Ammon's horn (tissue), 1 donor: Measurements from ENCODE around the gene ARPC5L.
"Not testable (repeated sequence)": the region's sequence is repeated elsewhere in the genome, so short reads cannot be mapped to it uniquely, and the experiment has no call there.

Experiments used
- DNase-seq: peaks from one replicate; pipeline ENCODE4 v3.0.0-alpha.2; 2016; ENCODE audit warnings: low spot score

ARPC5L gene

DNA sequence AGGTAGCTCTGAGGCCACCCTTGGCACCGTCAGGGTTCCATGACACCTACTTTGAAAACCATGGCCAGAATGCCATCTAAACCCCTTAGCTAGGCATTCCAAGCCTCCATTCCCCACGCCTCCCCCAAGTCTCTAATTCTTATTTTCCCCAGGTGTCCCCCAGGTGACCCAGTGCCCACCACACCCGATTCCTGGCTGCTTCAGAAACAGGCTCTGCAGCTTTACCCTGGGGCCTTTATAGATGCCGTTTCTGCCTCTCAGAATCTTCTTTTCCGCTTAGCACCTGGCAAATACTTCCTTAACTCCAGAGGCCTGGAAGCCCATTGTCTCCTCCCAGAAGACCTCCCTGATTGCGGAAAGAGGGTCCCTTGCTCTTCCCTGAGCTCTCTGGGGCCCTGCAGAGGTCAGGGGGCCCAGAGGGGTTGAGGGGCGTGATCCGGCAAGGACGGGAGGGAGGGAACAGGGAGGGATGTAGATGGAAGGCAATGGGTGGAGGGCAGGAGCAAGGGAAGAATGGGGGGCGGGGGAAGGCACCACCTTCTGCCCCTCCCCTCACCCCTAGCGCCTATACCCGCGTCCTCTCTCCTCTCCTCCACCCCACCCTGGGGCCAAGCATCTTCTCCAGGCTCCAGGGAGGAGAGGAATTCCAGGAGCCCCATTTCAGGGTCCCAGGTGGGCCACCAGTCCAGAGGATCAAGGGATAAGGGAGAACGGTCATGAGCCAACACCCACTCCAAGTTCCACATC is 20.7 kb upstream of the ARPC5L start:
- DNase-seq: no peak

DNA sequence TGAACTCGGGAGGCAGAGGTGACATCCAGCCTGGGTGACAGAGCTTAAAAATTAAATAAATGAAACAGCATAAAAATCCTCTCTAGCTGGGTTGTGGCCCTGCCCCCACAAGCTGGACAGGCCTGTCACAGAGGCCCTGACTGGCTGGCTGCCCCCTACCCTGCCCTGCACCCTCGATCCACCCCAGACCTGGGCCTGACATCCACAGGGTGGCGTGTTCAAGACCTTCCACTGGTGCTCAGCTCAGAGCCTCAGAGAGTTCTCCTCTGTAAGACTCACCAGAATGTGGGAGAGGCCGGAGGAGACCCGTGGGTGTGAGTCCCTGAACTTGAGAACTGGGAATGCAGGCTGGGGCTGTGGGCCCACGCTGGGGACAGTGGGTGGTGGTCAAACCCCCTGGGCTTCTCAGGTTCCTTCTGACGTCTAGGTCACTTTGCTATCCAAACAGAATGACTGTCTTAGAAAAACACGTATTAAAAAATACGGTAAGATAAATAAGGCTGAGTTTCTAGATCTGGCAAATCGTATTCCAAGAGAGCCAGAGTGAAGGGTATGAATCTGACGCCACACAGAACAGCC is 18.4 kb upstream of the ARPC5L start:
- DNase-seq: no peak

DNA sequence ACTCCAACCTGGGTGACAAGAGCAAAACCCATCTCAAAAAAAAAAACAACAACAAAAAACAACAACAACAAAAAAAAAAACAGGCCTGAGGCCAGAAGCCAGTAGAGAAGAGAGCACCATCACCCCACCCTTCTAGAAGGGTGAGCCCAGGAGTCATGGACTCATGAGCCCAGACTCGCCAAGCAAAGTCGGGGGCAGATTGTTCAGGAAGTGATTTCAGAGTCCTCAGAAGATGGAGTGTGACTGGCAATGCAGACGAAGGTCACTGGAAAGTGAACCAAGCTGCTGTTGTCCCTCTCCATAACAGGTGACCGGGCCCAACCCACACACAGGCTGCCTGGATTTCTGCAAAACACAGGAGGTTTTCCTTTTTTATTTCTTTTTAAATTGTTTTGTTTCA is 17.6 kb upstream of the ARPC5L start:
- no peak for DNase-seq

DNA sequence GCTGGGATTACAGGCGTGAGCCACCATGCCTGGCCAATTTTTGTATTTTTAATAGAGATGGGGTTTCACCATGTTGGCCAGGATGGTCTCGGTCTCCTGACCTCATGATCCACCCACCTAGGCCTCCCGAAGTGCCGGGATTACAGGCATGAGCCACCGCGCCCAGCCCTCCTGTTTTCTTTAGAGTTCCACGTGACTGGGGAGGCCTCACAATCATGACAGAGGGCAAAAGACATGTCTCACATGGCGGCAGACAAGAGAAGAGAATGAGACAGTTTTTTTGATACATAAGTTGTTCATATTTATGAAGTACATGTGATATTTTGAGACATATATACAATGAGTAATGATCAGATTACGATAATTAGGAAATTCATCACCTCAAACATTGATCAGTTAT is 15.5 kb upstream of the ARPC5L start:
- DNase-seq: not testable (repeated sequence)

DNA sequence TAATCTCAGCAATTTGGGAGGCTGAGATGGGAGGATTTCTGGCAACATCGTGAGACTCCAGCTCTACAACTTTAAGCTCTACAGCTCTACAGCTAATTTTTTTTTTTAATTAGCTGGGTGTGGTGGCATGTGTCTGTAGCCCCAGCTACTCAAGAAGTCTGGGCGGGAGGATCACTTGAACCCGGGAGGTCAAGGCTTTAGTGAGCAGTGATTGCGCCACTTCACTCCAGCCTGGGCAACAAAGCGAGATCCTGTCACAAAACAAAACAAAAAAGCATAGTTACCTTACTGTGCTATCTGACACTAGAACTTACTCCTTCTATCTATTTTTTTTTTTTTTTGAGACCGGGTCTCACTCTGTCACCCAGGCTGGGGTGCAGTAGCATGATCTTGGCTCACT is 15.0 kb upstream of the ARPC5L start:
- DNase-seq: no peak

DNA sequence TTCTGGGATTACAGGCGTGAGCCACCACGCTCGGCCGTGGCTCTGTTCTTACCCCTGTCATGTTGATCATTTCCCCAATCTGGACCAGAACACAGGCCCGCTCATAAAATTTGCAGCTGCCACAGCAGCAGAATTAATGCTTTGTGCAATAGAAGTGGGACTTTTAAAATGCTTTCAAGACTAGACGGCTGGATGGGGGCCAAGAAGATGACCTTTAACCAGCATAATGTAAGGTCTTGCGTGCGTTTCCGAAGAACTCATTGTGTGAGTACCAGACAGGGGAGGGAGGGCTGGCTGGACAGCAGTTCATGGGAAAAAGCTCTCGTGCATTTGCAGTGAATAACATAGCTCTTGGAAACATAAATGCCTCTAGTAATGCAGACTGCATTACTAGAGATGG is 12.1 kb upstream of the ARPC5L start:
- no peak for DNase-seq

DNA sequence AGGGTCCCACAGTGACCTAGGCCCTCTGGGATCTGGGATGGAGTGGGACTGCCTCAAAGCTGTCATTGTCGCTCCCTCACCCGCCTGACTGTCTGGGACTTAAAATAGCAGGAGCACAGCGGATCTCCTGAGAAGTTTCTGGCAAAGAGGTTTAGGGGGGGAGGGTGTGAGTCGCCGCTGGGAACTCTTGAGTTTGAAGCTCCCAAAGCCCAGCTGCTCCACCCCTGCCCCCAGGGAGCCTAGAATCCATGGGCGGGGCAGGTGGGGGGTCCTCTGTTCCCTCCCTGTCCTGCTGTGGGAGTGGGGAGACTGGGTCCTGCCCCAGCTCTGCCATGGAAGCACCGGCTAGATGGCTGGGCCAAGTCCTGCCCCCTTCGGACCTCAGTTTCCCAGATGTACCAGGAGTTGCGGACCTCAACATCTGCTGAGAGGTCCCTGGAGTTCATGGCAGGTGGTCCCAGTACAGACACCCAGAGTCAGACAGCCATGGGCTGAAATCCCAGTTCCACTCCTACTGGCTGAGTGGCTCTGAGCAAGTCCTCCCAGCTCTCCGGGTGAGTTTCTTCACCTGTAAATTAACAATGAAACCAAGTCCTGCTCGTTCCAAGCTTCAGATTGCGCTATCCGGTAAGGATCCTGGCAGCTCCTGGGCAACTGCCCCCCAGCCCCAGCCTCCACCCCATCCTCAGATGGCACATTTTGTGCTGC is 9.7 kb upstream of the ARPC5L start:
- no peak for DNase-seq

DNA sequence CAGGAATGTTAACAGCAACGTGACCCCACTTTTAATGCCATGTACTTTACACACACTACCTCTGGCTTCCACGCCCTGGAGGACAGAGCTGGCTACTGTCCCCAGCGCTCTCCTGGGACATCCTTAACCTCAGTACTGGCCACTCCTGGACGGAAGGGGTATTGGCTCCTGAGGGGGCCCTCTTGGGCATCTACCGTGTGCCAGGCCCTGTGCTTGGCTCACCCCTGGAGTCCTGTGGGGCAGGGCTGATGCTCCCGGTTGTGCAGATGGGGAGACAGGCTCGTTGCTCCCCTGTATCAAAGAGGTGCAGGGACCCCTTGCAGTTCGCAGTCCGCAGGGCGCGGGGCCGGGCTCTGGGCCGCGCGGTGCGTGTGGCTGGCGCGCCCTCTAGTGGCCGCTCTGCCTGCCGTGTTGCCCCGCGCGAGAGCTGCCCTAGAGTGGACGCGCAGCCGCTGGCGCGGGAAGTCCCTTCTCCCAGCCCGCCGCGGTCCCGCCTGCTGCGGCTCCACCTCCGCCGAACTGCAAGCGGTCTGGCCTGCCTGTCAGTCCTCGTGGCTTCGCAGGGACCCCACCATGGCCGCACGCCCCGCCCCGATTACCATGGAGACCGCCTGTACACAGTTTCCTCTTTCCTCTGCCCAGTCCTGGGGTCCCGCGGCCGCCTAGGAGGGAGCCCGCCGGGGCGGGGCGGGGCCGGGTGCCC is 8.9 kb upstream of the ARPC5L start, which contains the start of gene WDR38:
TSS of gene WDR38 (plus strand) at position 632 of the 703 bp plus-strand sequence. CDS start 72 bp downstream, outside the sequence.
- DNase-seq: peak; percentile 71

DNA sequence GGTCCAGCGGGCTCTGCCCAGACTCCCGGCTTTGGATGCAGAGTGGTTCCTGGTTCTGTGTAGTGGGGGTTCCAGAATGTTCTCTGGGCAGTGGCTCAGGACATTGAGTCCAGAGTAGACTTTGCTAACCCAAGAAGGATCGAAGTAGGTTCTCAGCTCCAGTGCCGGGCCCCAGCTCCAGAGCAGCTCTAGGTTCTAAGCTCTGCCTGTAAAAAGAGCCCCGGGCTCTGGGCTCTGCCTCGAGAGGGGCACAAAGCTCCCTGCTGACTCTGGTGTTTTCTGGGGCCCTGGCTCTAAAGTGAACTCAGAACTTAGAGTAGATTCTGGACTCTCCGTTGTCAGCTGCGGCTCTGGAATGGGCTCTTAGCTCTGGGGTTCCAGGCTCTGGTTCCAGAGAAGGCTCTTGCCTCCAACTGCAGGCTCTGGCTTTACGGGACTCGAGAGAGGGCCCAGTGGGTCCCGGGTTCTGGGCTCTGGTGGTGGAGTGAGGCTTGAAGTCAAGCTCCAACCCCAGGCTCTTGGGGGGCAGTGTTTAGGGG is 8.3 kb upstream of the ARPC5L start:
- no peak for DNase-seq

DNA sequence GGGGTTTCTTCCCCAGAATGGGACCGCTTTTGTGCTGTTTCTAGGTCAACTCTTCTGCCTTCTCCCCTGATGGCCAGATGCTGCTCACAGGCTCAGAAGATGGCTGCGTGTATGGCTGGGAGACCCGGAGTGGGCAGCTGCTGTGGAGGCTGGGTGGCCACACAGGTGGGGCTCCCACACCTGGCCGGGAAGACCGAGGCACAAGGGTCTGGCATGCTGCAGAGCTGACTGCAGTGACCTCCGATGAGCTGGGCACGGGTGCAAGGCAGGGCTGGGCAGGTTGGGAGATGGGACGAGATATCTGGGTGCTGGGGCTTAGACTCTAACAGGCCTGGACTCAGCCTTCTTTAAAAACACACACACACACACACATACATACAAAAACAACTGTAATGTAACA is 7.8 kb upstream of the ARPC5L start:
- DNase-seq: no peak

DNA sequence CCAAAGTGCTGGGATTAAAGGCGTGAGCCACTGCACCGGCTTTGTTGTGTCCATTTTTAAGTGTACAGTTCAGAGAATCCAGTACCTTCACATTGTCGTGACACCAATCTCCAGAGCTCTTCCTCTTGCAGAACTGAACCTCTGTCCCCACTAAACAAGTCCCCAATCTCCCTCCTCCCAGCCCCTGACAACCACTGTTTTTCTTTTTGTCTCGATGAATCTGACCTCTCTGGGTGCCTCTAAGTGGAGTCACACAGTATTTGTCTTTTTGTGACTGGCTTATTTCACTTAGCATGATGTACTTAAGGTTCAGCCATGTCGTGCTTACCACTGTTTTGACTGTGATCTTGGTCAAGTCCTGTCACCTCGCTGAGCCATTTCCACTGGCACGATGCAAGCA is 7.1 kb upstream of the ARPC5L start:
- no peak for DNase-seq

DNA sequence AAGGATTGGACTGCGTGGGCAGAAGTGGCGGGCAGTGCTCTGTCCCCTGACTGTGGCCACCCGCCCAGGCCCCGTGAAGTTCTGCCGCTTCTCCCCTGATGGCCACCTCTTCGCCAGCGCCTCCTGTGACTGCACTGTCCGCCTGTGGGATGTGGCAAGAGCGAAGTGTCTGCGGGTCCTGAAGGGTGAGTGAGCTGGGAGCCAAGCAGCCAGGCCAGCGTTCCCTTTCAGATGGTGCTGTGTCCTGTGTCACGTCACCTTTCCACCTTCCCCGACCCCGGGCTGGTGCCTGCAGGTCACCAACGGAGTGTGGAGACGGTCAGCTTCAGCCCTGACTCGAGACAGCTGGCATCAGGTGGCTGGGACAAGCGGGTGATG is 6.4 kb upstream of the ARPC5L start:
- no peak for DNase-seq

DNA sequence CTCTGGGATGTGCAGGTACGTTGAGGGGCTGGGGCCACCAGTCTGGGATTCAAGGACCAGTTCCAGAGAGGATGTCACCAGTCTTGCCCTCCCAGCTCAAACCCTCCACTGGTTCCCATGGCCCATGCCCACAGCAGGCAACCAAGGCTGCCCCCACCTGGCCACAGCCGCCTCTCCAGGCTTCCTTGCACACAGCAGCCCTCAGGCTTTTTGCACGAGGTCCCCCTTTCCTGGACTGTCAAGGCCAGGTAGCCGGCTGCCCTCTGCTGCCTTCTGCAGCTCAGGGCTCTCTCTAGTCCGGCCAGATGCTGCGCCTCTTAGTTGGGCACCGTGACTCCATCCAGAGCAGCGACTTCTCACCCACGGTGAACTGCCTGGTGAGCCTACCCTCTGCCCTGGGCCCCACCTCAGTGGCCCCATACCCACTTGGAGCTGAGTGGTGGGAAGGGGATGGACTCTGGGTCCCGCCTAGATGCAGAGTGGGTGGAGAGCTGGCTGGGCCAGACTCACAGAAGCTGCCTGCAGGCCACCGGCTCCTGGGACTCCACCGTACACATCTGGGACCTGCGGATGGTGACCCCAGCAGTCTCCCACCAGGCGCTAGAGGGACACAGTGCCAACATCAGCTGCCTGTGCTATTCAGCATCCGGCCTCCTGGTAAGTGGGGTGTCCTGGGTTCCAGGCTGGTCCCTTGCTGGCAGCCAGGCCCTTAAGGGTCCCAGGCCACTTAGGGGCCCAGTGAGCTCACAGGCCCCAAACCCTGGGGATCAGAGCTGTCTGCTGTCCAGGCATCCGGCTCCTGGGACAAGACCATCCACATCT is 5.8 kb upstream of the ARPC5L start:
- DNase-seq: no peak

DNA sequence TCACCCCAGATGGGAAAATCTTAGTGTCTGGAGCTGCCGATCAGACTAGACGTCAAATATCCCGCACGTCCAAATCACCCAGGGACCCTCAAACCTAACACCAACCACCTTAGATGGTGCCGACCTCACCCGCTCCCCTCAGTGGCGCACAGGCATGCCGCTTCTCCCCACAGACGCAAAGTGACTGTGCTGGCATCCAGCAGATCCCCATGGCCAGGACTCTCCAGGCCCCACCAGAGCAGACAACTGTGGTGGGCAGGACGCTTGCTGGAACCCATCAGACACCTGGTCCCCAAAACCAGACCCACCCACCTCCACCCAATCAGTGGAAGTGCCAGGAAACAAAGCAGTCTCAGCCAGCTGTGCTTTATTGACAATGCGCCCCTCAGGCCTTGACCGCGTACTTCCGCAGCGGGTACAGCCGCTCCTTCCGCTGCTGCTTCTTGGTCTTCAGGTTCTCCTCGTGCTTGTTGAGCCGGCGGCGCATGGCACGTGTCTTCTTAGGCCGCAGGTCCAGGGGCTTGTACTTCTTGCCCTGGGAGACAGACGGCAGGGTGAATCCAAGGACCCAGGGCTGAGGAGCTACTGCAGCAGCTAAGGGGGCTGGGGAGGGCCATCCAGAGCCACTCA is 4.3 kb upstream of the ARPC5L start:
- DNase-seq: no peak

DNA sequence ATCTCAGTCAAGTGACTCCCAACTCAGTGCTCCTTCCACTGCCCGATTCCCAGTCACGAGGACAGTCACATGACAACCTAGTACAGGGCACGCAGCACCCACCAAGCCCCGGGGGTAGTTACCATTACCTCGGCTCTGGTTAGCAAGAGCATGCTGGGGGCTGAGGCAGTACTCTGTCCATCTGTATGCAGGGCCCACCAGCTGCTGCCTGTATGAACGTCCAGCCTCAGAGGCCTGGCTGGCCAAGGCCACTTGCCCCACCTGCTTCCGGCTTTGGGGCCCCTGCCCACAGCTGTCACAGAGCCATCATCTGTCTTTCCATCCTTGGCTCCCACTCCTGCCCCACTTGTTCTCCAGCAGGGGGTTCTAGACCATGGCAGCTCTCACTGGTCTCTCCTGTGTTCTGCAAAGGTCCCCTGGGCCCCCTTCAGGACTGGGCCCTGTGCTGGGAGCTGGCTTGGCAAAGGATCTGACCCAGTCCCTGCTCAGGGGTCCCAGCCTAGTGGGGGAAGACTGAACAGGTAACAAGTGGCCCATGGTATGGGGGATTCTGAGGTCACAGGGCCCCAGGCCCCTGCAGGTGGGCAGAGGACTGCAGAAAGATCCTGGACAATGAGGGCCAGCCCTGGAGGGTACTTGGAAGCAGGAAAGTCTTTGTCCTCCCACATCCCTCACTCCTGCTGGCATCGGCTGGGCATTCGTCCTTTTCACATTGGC is 3.4 kb upstream of the ARPC5L start:
- DNase-seq: no peak

DNA sequence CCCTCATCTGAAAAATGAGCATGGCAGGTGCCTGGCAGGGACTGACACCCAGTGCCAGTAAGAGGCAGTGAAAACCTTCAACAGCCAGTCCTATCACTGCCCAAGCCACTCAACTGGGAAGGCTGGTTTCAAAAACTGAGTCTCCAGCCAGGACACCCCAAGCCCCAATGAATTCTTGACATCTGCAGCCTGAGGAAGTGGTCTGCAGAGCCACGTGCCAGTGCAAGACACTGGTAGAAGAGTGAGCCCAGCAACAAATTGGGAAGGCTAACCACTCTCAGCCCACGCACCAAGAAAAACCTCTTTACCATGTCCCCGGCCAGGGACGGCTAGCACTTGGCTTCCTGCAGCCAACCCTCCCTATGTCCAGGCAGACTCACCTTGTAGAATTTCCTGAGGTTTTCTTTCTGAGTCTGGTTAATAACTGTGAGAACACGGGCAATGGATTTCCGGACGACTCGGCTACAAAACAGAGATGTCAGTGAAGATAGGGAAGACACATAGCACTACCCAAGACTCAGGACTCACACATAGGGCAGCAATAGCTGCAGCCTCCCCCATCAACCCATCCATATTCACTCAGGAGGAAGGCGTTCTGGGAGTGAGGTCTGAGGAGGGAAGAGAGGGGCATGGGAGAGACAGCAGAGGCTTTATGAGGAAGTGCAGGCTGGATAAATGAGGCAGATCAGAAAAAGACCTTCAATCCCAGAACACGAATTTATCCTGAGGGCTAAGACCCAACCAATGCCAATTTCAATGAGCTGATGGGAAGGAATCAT is 1.9 kb upstream of the ARPC5L start:
- no peak for DNase-seq

DNA sequence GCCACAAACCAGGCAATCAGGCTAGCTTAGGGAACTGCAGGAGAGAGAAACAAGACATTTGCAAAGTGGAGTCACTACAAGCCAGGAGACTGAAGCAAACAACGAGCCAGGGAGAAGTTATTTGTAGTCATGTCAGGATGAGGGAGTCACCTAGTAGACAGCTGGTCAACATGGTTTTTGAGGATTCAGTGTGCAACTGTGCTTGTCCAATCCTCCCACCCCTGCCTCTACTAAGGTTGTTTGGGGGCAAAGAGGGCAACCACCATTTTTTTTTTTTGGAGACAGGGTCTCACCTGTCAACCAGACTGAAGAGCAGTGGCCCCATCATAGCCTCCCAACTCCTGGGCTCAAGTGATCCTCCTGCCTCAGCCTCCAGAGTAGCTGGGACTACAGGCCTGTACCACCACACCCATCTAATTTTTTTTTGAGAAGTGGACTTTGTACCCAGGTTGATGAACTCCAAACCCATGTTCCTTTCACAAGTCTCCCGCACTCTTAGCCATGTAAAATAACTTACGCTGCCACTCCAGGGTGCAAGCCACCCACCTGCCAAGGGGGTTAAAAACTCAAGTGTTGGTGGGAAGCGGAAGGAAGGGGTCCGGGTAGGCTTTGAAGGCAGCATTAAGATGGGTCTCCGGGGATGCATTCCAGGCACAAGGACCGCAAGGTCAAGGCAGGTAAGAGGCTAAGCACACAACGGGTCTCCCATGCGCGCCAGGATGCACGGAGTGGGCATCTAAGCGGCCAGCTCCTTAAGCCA is 1.2 kb upstream of the ARPC5L start:
- no peak for DNase-seq

DNA sequence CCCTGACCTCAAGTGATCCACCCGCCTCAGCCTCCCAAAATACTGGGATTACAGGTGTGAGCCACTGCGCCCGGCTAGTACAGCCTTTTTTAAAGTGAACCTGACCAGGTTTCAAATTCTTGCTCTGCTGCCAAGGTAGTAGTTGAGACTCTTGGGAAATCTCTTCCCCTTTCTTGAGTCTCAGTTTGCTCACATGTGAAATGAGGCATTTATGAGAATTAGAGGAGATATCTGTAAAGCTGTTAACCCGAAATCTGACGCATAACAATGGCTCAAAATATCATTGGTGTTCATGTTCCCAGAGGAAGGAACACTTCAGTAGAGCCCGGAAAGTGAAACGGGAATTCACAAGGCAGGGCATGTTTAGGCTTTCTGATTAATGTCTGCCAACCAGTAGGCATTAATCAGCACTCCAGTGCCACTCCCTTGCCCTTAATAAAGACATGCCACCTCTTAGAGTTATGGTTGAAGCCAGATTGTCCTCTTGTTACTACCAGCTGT is 1.5 kb downstream of the ARPC5L start:
- no peak for DNase-seq
